Neural cell (in vitro differentiated cells): ENCODE measurements around the gene SPIN1. TPM values are rescaled to one million over a fixed set of nuclear protein-coding genes. Genes with fewer than 3 reads are reported as not detected.

ENCODE experiments used
- H2AFZ ChIP-seq: fragments of 200-600, 300-800 bp; sonication (generic), shearing (Covaris generic); 2 replicates; pipeline ENCODE4 v1.6.0; 2014; ENCODE audit warnings: low read depth, mild to moderate bottlenecking, antibody characterized with exemption, low read length, moderate library complexity
- H3F3A ChIP-seq: fragments of 200-600 bp; shearing (Covaris generic); 2 replicates; pipeline ENCODE4 v1.6.1; 2016; ENCODE audit warnings: mild to moderate bottlenecking, moderate library complexity, mixed read lengths, antibody characterized with exemption, low read length; ENCODE audit not compliant: insufficient read depth, poor library complexity, severe bottlenecking
- H3K27ac ChIP-seq: fragments of 200-600, 300-800 bp; sonication (generic), shearing (Covaris generic); 2 replicates; pipeline ENCODE4 v1.5.1; 2014; ENCODE audit warnings: mild to moderate bottlenecking, low read length, moderate library complexity
- H3K27me3 ChIP-seq: fragments of 300-800, 200-600 bp; sonication (generic), shearing (Covaris generic); 2 replicates; pipeline ENCODE4 v1.6.0; 2014; ENCODE audit warnings: mild to moderate bottlenecking, low read depth, low read length, moderate library complexity; ENCODE audit not compliant: insufficient read depth
- H3K36me3 ChIP-seq: fragments of 300-800, 200-600 bp; sonication (generic), shearing (Covaris generic); 2 replicates; pipeline ENCODE4 v1.5.1; 2014; ENCODE audit warnings: mild to moderate bottlenecking, antibody characterized with exemption, low read length, moderate library complexity; ENCODE audit not compliant: insufficient read depth
- H3K4me2 ChIP-seq: fragments of 300-800, 200-600 bp; sonication (generic), shearing (Covaris generic); 2 replicates; pipeline ENCODE4 v1.6.0; 2014; ENCODE audit warnings: mild to moderate bottlenecking, low read length
- H3K4me3 ChIP-seq: fragments of 300-800, 200-600 bp; sonication (generic), shearing (Covaris generic); 2 replicates; pipeline ENCODE4 v1.5.1; 2014; ENCODE audit warnings: mild to moderate bottlenecking, low read length, moderate library complexity
- H3K79me2 ChIP-seq: fragments of 200-600 bp; shearing (Covaris generic); replicated peaks from 2 replicates; pipeline ENCODE4 v1.6.0; 2014; ENCODE audit warnings: mild to moderate bottlenecking, low read length, moderate library complexity; ENCODE audit not compliant: insufficient read depth
- H3K9ac ChIP-seq: fragments of 300-800, 200-600 bp; sonication (generic), shearing (Covaris generic); 2 replicates; pipeline ENCODE4 v1.6.1; 2016; ENCODE audit warnings: mild to moderate bottlenecking, low read length, mixed read lengths
- H3K9me2 ChIP-seq: fragments of 200-600 bp; shearing (Covaris generic); 2 replicates; pipeline ENCODE4 v1.6.1; 2016; ENCODE audit warnings: mild to moderate bottlenecking, low read length, mixed read lengths; ENCODE audit not compliant: insufficient read depth
- H3K9me3 ChIP-seq: fragments of 200-600, 300-800 bp; sonication (generic), shearing (Covaris generic); 2 replicates; pipeline ENCODE4 v1.6.1; 2016; ENCODE audit warnings: mild to moderate bottlenecking, mixed run types, low read length, moderate library complexity, mixed read lengths
- H4K20me1 ChIP-seq: fragments of 200-600 bp; shearing (Covaris generic); 2 replicates; pipeline ENCODE4 v1.6.1; 2016; ENCODE audit warnings: mild to moderate bottlenecking, mixed run types; ENCODE audit not compliant: insufficient read depth
- EP300 ChIP-seq: fragments of 450-650 bp; conservative IDR thresholded peaks from 2 replicates; pipeline ENCODE4 v1.6.1; 2014; ENCODE audit warnings: antibody characterized with exemption, mild to moderate bottlenecking, moderate library complexity; ENCODE audit not compliant: poor library complexity, severe bottlenecking
- EZH2 ChIP-seq: fragments of 200-600, 300-800 bp; shearing (Covaris generic), sonication (generic); IDR thresholded peaks from 2 replicates; pipeline ENCODE4 v1.6.1; 2014; ENCODE audit warnings: antibody characterized with exemption, low read length, borderline replicate concordance, mild to moderate bottlenecking; ENCODE audit not compliant: insufficient read depth, poor library complexity, severe bottlenecking
- MXI1 ChIP-seq: fragments of 450-650 bp; conservative IDR thresholded peaks from 2 replicates; pipeline ENCODE4 v1.6.1; 2014; ENCODE audit warnings: antibody characterized with exemption, mild to moderate bottlenecking; ENCODE audit not compliant: poor library complexity, severe bottlenecking
- POLR2AphosphoS5 ChIP-seq: IDR thresholded peaks from 2 replicates; pipeline ENCODE4 v1.6.1; 2012
- RAD21 ChIP-seq: fragments of 450-650 bp; conservative IDR thresholded peaks from 2 replicates; pipeline ENCODE4 v1.6.1; 2014; ENCODE audit warnings: antibody characterized with exemption, mild to moderate bottlenecking, moderate library complexity
- SMC3 ChIP-seq: fragments of 450-650 bp; conservative IDR thresholded peaks from 2 replicates; pipeline ENCODE4 v1.6.1; 2014; ENCODE audit warnings: antibody characterized with exemption, mild to moderate bottlenecking, moderate library complexity; ENCODE audit not compliant: poor library complexity
- TAF1 ChIP-seq: IDR thresholded peaks from 2 replicates; pipeline ENCODE4 v1.6.1; 2012; ENCODE audit warnings: low read depth
- polyA plus RNA-seq: library from polyadenylated mRNA; depleted of rRNA; stranded (reverse); fragments of >200 nt; gene quantifications from 2 replicates; pipeline ENCODE4 v1.2.3, GENCODE V29; 2014
- TF ChIP-seq, protein P1 (sequence below): IDR thresholded peaks from 2 replicates; pipeline ENCODE4 v1.6.1; 2012; ENCODE audit warnings: borderline replicate concordance
- TF ChIP-seq, protein P2 (sequence below): fragments of 450-650 bp; IDR thresholded peaks from 2 replicates; pipeline ENCODE4 v1.5.1; 2014; ENCODE audit warnings: antibody characterized with exemption, mild to moderate bottlenecking, moderate library complexity; ENCODE audit not compliant: poor library complexity, severe bottlenecking

SPIN1 gene
- polyA plus RNA-seq, 1 donor from 2014 or later = 282 TPM

DNA sequence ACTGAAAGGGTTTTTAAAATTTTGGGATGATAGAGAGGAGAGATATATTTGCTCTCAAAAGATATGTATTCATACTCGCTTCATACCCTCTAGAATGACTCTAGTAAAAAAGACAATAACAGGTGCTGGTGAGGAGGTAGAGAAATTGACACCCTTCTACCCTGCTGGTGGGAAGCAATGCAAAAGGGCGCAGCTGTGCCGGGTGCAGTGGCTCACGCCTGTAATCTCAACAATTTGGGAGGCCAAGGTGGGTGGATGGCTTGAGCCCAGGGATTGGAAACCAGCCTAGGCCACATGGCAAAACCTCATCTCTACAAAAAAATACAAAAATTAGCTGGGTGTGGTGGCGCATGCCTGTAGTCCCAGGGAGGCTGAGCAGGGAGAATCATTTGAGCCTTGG lies 112.8 kb downstream of the SPIN1 start:
- no peak overlapping the region for H3K27ac ChIP-seq
- no peaks in the 10 kb centered on the region for H3K9me2 ChIP-seq
- no peak overlapping the region for H2AFZ ChIP-seq
- no peaks in the 10 kb centered on the region for H3K79me2 ChIP-seq
- no peak overlapping the region for H3K4me2 ChIP-seq
- TF ChIP-seq SMC3 (no peak), EZH2 (no peak), TAF1 (no peak), RAD21 (no peak), EP300 (no peak), MXI1 (no peak), POLR2AphosphoS5 (no peak)
- TF ChIP-seq, protein P1, sequence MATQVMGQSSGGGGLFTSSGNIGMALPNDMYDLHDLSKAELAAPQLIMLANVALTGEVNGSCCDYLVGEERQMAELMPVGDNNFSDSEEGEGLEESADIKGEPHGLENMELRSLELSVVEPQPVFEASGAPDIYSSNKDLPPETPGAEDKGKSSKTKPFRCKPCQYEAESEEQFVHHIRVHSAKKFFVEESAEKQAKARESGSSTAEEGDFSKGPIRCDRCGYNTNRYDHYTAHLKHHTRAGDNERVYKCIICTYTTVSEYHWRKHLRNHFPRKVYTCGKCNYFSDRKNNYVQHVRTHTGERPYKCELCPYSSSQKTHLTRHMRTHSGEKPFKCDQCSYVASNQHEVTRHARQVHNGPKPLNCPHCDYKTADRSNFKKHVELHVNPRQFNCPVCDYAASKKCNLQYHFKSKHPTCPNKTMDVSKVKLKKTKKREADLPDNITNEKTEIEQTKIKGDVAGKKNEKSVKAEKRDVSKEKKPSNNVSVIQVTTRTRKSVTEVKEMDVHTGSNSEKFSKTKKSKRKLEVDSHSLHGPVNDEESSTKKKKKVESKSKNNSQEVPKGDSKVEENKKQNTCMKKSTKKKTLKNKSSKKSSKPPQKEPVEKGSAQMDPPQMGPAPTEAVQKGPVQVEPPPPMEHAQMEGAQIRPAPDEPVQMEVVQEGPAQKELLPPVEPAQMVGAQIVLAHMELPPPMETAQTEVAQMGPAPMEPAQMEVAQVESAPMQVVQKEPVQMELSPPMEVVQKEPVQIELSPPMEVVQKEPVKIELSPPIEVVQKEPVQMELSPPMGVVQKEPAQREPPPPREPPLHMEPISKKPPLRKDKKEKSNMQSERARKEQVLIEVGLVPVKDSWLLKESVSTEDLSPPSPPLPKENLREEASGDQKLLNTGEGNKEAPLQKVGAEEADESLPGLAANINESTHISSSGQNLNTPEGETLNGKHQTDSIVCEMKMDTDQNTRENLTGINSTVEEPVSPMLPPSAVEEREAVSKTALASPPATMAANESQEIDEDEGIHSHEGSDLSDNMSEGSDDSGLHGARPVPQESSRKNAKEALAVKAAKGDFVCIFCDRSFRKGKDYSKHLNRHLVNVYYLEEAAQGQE = no peak
- TF ChIP-seq, protein P2, sequence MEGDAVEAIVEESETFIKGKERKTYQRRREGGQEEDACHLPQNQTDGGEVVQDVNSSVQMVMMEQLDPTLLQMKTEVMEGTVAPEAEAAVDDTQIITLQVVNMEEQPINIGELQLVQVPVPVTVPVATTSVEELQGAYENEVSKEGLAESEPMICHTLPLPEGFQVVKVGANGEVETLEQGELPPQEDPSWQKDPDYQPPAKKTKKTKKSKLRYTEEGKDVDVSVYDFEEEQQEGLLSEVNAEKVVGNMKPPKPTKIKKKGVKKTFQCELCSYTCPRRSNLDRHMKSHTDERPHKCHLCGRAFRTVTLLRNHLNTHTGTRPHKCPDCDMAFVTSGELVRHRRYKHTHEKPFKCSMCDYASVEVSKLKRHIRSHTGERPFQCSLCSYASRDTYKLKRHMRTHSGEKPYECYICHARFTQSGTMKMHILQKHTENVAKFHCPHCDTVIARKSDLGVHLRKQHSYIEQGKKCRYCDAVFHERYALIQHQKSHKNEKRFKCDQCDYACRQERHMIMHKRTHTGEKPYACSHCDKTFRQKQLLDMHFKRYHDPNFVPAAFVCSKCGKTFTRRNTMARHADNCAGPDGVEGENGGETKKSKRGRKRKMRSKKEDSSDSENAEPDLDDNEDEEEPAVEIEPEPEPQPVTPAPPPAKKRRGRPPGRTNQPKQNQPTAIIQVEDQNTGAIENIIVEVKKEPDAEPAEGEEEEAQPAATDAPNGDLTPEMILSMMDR = no peak
- no peaks in the 10 kb centered on the region for H3K27me3 ChIP-seq
- H3K9ac ChIP-seq = no peak overlapping the region
- H3F3A ChIP-seq = no peaks in the 10 kb centered on the region
- H3K36me3 ChIP-seq = no peaks in the 10 kb centered on the region
- no peak overlapping the region for H3K4me3 ChIP-seq
- no peaks in the 10 kb centered on the region for H4K20me1 ChIP-seq
- no peaks in the 10 kb centered on the region for H3K9me3 ChIP-seq

DNA sequence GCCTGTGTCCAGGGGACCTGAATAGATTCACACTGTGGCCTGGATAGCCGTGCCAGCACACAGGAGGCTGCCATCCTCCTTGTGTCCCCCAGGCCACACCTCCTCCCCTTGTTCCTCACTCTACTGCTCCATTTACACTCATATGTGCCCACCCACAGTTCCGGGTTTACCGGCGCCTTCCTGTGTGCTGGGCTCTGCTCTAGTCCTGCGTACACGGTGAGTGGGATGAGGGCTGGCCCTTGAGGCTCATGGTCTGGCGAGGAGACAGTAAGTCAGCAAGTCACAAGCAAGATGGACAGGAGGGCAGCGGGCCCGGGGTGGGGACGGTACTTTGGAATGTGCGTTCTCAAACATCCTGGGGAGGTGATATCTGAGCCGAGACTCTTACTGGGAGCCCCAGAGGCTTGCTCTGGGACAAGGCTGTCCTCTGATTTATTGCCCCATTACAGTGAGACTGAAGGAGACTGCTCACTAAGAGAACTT lies 114.3 kb downstream of the SPIN1 start:
- Histone ChIP-seq H3K9me3 (no peaks in the 10 kb centered on the region), H3K27ac (no peak overlapping the region), H3K36me3 (no peaks in the 10 kb centered on the region), H4K20me1 (no peaks in the 10 kb centered on the region), H3F3A (no peaks in the 10 kb centered on the region), H3K4me3 (no peak overlapping the region), H3K27me3 (no peaks in the 10 kb centered on the region), H3K79me2 (no peaks in the 10 kb centered on the region), H2AFZ (no peak overlapping the region), H3K4me2 (no peak overlapping the region), H3K9me2 (no peaks in the 10 kb centered on the region), H3K9ac (no peak overlapping the region)
- TF ChIP-seq SMC3 (no peak), POLR2AphosphoS5 (no peak), EZH2 (no peak), RAD21 (no peak), EP300 (no peak), MXI1 (no peak), TAF1 (no peak)
- TF ChIP-seq, protein P1 = no peak
- TF ChIP-seq, protein P2 = no peak
